Common myeloid progenitor, CD34-positive (primary cell): ENCODE results near the gene SRI.
"Not testable (repeated sequence)": the region's sequence is repeated elsewhere in the genome, so short reads cannot be mapped to it uniquely, and the experiment has no call there.

Source experiments
- CTCF ChIA-PET: fragments of 350-600 bp; sonication (Branson Sonifier 250); formaldehyde crosslinking; loops from one replicate; lab custom pipeline; 2021; ENCODE audit warnings: antibody characterized with exemption; lab: Charles Lee
- POLR2A ChIA-PET: fragments of 350-600 bp; sonication (Branson Sonifier 250); formaldehyde crosslinking; loops from one replicate; lab custom pipeline; 2021; ENCODE audit warnings: antibody characterized with exemption; lab: Charles Lee
- DNase-seq, 3 donors: peaks; one replicate each; pipeline versions ENCODE4 v3.0.0 to v3.0.0-alpha.2; 2013
- H3K27ac ChIP-seq, 2 experiments: 1 replicate in 1 of 2; 2 replicates in 1 of 2; pipeline ENCODE4 v1.7.0; 2013; ENCODE audit warnings: inconsistent platforms in 2 of 2, low read length in 2 of 2, mild to moderate bottlenecking in 2 of 2, low read depth in 1 of 2, moderate library complexity in 1 of 2; ENCODE audit not compliant: severe bottlenecking in 2 of 2, insufficient read depth in 1 of 2, poor library complexity in 1 of 2
- H3K27me3 ChIP-seq, 5 experiments: replicated peaks in 2 of 5; 1 replicate in 3 of 5; 2 replicates in 2 of 5; pipeline versions ENCODE4 v1.6.1 to v1.7.0; 2013; ENCODE audit warnings: low read length in 4 of 5, mild to moderate bottlenecking in 2 of 5, moderate library complexity in 2 of 5, inconsistent platforms in 1 of 5; ENCODE audit not compliant: insufficient read depth in 5 of 5, control insufficient read depth in 4 of 5
- H3K36me3 ChIP-seq, 4 experiments: 1 replicate in 2 of 4; 2 replicates in 2 of 4; pipeline versions ENCODE4 v1.6.1 to v1.7.0; 2013; ENCODE audit warnings: low read length in 3 of 4, control low read depth in 1 of 4, mild to moderate bottlenecking in 1 of 4; ENCODE audit not compliant: control insufficient read depth in 4 of 4, insufficient read depth in 4 of 4
- H3K4me1 ChIP-seq, 4 experiments: 1 replicate in 3 of 4; 2 replicates in 1 of 4; pipeline versions ENCODE4 v1.6.1 to v1.7.1; 2013; ENCODE audit warnings: low read length in 3 of 4, mild to moderate bottlenecking in 3 of 4, control low read depth in 1 of 4, inconsistent platforms in 1 of 4, moderate library complexity in 1 of 4; ENCODE audit not compliant: control insufficient read depth in 4 of 4, insufficient read depth in 4 of 4; ENCODE audit errors: control extremely low read depth in 1 of 4
- H3K4me3 ChIP-seq, 7 experiments: 1 replicate in 4 of 7; 2 replicates in 3 of 7; pipeline versions ENCODE4 v1.5.1 to v1.7.0; 2013; ENCODE audit warnings: mild to moderate bottlenecking in 7 of 7, low read length in 6 of 7, moderate library complexity in 6 of 7, inconsistent platforms in 2 of 7, low read depth in 2 of 7, control low read depth in 1 of 7; ENCODE audit not compliant: insufficient read depth in 4 of 7, control insufficient read depth in 1 of 7; ENCODE audit errors: extremely low read depth in 1 of 7
- H3K9me3 ChIP-seq, 5 experiments: 1 replicate in 4 of 5; 2 replicates in 1 of 5; pipeline versions ENCODE4 v1.6.1 to v1.7.1; 2013; ENCODE audit warnings: low read length in 4 of 5, mild to moderate bottlenecking in 2 of 5, inconsistent platforms in 1 of 5, low read depth in 1 of 5, moderate library complexity in 1 of 5; ENCODE audit not compliant: control insufficient read depth in 4 of 5, insufficient read depth in 2 of 5; ENCODE audit errors: control extremely low read depth in 1 of 5
- WGBS: methylation state at CpG from one replicate; pipeline ENCODE4 v1.1.5; 2013; ENCODE audit not compliant: insufficient coverage; 5-methylcytosine and 5-hydroxymethylcytosine counted together

The SRI gene

DNA sequence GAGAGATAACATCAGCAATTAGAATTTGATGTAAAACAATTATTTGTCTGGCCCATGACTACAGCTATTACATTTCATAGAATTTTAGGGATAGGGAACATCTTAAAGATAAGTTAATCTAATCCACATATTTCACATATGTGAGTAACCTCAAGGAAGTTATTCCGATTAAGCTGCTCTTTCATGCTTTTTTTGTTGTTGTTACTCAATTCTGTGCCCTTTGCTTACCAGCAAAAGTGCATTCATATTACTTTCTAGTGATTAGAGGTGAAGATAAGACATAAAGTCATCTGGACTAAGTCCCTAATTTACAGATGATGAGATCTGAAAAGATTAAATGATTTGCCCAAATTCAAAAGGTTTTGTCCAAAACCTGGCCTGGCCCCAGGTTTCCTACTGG, 40.9 kb upstream of the SRI start:
- Histone ChIP-seq H3K9me3 (peaks cover 0 to 2% (median 0%) of the 10 kb centered on the region in 5 experiments), H3K4me1 (peaks cover 0 to 2% (median 0%) of the 10 kb centered on the region in 4 experiments), H3K27me3 (no peaks in the 10 kb centered on the region), H3K4me3 (no peak overlapping the region), H3K36me3 (no peaks in the 10 kb centered on the region), H3K27ac (no peak overlapping the region)
- POLR2A ChIA-PET, result no interaction called here
- CTCF ChIA-PET, result interaction anchor here (0.8 kb wide), 1 partner anchor 17 kb away, joined by 5 read pairs; no protein-coding TSS in a partner anchor
- no CpG with 5 or more reads among the region's 1 CpG for WGBS
- no peak for DNase-seq

DNA sequence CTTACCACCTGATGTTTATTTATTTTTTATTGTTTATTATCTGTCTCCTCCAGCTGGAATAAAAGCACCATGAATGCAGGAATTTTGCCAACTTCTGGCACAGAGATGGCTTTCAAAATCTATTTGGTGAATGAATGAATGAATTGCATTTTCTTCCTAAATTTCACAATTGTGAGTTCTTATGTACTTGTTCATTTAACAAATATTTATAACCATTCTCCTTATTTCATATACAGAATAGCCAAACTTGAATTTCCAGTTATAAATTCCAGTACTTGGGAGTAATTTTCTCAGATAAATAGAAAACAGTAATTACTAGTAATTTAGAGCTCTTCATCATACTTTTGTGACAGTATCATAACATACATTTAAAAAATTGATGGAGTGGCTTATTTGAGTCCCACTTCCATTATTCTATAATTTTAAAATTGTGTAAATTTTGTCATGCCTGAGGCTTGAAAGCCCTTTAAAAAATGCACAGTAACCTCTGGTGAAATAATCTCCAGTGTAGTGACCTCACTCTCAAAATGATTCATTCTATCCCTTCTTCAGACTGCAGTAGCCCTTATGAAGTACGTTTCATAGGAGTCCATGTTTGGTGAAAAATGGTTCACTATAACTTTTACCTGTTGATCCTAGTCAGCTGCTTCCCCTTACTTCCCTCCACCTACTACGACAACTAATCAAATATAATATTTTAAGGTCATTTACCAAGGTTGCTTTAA, 40.0 kb upstream of the SRI start:
- ChIA-PET CTCF (interaction anchor here (0.8 kb wide), 1 partner anchor 43 kb away, joined by 4 read pairs; no protein-coding TSS in a partner anchor), POLR2A (no interaction called here)
- no peaks in the 10 kb centered on the region for H3K27me3 ChIP-seq
- H3K4me3 ChIP-seq, result no peak overlapping the region
- H3K27ac ChIP-seq, result no peak overlapping the region
- 100% methylated on average over 2 of the region's 2 CpGs for WGBS
- H3K36me3 ChIP-seq, result no peaks in the 10 kb centered on the region
- peaks cover 0 to 4% (median 2%) of the 10 kb centered on the region in 5 experiments for H3K9me3 ChIP-seq
- DNase-seq, result no peak
- no peaks in the 10 kb centered on the region for H3K4me1 ChIP-seq

DNA sequence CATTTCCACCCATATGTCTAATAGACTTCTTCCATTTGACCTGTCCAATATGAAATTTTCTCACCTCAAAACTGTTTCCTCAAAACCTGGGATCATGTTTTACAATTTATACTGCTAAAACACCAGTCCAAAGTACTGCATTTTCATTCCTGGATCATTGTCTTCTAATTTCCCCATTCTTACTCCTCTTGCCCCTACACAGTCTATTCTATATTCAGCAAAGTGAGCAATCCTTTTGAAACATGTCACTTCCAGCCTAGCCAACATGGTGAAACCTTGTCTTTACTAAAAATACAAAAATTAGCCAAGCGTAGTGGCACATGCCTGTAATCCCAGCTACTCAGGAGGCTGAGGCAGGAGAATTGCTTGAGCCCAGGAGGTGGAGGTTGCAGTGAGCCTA, 38.5 kb upstream of the SRI start:
- H3K36me3 ChIP-seq, CTCF ChIA-PET, POLR2A ChIA-PET, H3K4me1 ChIP-seq, H3K4me3 ChIP-seq, H3K27ac ChIP-seq, H3K27me3 ChIP-seq, DNase-seq: not testable (repeated sequence)
- peaks cover 3 to 16% (median 7%) of the 10 kb centered on the region in 5 experiments for H3K9me3 ChIP-seq
- 100% methylated on average over 1 of the region's 1 CpG for WGBS

DNA sequence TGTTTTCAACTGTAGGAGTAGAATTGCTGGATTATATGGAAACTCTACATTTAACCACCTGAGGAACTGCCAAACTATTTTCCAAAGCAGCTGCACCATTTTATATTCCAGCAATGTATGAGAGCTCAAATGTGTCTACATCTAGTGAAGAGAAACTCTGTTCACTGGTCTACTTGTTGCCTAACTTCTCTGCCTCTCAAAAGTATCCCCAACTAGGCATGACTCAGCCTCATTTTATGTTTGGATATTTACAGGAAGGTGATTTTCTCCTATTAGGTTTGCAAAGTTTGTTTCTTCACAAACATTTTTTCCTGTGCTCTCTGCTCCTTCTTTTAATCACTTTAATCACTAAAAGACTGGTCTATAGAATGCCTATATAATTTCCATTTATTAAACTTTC, 37.1 kb upstream of the SRI start:
- CTCF ChIA-PET, result no interaction called here
- Histone ChIP-seq H3K9me3 (peaks cover 3 to 18% (median 8%) of the 10 kb centered on the region in 5 experiments), H3K27ac (no peak overlapping the region), H3K4me3 (no peak overlapping the region), H3K4me1 (no peaks in the 10 kb centered on the region), H3K27me3 (no peaks in the 10 kb centered on the region), H3K36me3 (no peaks in the 10 kb centered on the region)
- DNase-seq, result no peak
- POLR2A ChIA-PET, result no interaction called here

DNA sequence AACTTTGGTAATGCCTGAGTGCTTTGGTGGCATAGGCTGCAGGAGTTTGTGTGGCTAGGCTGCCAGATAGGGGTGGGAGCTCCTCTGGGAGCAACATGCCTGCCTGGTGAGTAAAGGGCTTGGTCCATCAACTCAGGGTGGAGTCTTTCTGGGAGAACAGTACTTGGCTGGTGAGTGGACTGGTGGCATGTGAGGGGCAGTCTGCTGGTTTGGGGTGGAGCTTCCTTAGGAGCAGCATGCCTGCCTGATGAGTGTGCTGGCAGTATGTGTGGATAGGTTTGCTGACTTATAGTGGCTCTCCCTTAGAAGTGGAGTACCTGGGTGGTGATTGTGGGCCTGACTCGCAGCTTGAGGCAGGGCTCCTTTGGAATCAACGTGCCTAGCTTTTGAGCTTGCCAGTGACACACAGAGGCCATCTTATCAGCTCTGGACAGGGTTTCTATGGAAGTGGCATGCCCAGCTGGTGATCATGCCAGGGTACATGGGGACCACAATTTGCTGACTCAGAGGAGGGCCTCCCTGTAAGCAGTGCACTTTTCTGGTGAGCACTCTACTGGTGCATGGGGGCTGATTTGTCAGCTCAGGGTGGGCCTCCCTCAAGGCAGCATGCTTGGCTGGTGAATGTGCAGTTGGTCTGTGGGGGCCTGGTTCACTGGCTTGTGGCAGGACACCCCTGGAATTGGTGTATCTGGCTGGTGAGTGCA, 35.0 kb upstream of the SRI start:
- DNase-seq, result no peak
- Histone ChIP-seq H3K9me3 (peaks cover 3 to 18% (median 8%) of the 10 kb centered on the region in 5 experiments), H3K4me3 (no peak overlapping the region), H3K27ac (no peak overlapping the region), H3K27me3 (no peaks in the 10 kb centered on the region), H3K4me1 (no peaks in the 10 kb centered on the region), H3K36me3 (no peaks in the 10 kb centered on the region)
- POLR2A ChIA-PET, result no interaction called here
- WGBS, result 100% methylated on average over 2 of the region's 2 CpGs
- CTCF ChIA-PET, result no interaction called here

DNA sequence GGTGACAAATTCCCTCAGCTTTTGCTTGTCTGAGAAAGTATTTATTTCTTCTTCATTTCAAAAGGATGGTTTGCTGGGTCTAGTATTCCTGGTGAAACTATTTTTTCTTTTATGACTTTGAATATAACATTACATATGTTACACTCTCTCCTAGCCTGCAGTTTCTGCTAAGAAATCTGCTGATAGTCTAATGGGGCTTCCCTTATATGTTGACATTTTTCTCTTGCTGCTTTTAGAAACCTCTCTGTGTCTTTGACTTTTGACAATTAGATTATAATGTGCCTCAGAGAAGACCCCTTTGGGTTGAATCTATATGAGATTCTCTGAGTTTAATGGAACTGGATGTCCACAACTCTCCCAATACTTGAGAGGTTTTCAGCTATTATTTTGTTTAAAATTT, 33.8 kb upstream of the SRI start:
- Histone ChIP-seq H3K27ac (no peak overlapping the region), H3K27me3 (no peaks in the 10 kb centered on the region), H3K9me3 (peaks cover 3 to 18% (median 8%) of the 10 kb centered on the region in 5 experiments), H3K4me1 (no peaks in the 10 kb centered on the region), H3K4me3 (no peak overlapping the region), H3K36me3 (no peaks in the 10 kb centered on the region)
- ChIA-PET CTCF (no interaction called here), POLR2A (no interaction called here)
- DNase-seq, result no peak

DNA sequence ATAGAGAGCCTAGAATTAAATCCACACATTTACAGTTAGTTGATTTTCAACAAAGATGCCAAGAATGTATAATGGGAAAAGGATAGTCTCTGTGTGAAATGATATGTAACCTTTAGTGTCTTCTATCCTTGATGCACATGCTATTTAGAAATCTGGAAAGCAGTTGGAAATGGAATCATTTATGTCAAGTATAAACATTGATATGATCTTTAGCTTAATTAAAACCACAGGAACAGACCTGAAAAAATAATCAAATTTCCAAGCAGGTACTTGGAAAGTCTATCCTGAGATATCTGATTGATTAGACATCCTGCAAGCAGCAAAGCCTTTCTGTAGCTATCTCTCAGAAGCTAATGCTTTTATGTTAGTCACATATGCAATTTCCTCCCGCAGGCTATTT, 24.4 kb upstream of the SRI start:
- Histone ChIP-seq H3K9me3 (no peaks in the 10 kb centered on the region), H3K27me3 (no peaks in the 10 kb centered on the region), H3K4me1 (no peaks in the 10 kb centered on the region), H3K36me3 (no peaks in the 10 kb centered on the region), H3K27ac (no peak overlapping the region), H3K4me3 (no peak overlapping the region)
- no peak for DNase-seq
- WGBS, result no CpG with 5 or more reads among the region's 1 CpG
- CTCF ChIA-PET, result interaction anchor here (1.4 to 2.6 kb wide), 5 partner anchors 16 to 1378 kb away, joined by 5 to 11 read pairs (median 6); no protein-coding TSS in a partner anchor
- POLR2A ChIA-PET, result no interaction called here
